ENCODE data around the gene ETAA1. TPM values are rescaled to one million over a fixed set of nuclear protein-coding genes. Genes with fewer than 3 reads are reported as not detected.

ETAA1 gene
- total and polyA plus RNA-seq, 2 of the 13 experiments (the other 11 are each of a cell fraction or from before 2014, with no cell fraction given) = 9.1 to 16.2 TPM

GRCh38 chr2:67397143-67397986 is at the start of gene ETAA1 (continued):
- TF ChIP-seq, protein P1, sequence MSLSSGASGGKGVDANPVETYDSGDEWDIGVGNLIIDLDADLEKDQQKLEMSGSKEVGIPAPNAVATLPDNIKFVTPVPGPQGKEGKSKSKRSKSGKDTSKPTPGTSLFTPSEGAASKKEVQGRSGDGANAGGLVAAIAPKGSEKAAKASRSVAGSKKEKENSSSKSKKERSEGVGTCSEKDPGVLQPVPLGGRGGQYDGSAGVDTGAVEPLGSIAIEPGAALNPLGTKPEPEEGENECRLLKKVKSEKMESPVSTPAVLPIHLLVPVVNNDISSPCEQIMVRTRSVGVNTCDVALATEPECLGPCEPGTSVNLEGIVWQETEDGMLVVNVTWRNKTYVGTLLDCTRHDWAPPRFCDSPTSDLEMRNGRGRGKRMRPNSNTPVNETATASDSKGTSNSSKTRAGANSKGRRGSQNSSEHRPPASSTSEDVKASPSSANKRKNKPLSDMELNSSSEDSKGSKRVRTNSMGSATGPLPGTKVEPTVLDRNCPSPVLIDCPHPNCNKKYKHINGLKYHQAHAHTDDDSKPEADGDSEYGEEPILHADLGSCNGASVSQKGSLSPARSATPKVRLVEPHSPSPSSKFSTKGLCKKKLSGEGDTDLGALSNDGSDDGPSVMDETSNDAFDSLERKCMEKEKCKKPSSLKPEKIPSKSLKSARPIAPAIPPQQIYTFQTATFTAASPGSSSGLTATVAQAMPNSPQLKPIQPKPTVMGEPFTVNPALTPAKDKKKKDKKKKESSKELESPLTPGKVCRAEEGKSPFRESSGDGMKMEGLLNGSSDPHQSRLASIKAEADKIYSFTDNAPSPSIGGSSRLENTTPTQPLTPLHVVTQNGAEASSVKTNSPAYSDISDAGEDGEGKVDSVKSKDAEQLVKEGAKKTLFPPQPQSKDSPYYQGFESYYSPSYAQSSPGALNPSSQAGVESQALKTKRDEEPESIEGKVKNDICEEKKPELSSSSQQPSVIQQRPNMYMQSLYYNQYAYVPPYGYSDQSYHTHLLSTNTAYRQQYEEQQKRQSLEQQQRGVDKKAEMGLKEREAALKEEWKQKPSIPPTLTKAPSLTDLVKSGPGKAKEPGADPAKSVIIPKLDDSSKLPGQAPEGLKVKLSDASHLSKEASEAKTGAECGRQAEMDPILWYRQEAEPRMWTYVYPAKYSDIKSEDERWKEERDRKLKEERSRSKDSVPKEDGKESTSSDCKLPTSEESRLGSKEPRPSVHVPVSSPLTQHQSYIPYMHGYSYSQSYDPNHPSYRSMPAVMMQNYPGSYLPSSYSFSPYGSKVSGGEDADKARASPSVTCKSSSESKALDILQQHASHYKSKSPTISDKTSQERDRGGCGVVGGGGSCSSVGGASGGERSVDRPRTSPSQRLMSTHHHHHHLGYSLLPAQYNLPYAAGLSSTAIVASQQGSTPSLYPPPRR (CRISPR knock-in tag; IDR thresholded peaks at IDR 0.05; ENCODE audit: borderline replicate concordance) = no peak
- TF ChIP-seq ZNF530 (CRISPR knock-in tag; IDR thresholded peaks at IDR 0.05; ENCODE audit: low read depth) (no peak), NR2C2 (CRISPR knock-in tag; IDR thresholded peaks at IDR 0.05; ENCODE audit: borderline replicate concordance) (peak; percentile 56; the same call in 1 of the 2 replicates), MYPOP (CRISPR knock-in tag; IDR thresholded peaks at IDR 0.05) (peak; percentile 50; the same call in 1 of the 2 replicates), ZNF790 (CRISPR knock-in tag; IDR thresholded peaks at IDR 0.05; ENCODE audit: borderline replicate concordance) (no peak), TBX2 (CRISPR knock-in tag; IDR thresholded peaks at IDR 0.05; ENCODE audit: borderline replicate concordance) (peak; percentile 74), SNRNP70 (IDR thresholded peaks at IDR 0.05; ENCODE audit: low read depth, low read length) (no peak), PPARG (CRISPR knock-in tag; conservative IDR thresholded peaks at IDR 0.05) (no peak), GTF2F1 (IDR thresholded peaks at IDR 0.05; ENCODE audit: low read length) (no peak), ZNF589 (CRISPR knock-in tag; conservative IDR thresholded peaks at IDR 0.05) (no peak), JUND (CRISPR knock-in tag; IDR thresholded peaks at IDR 0.05) (no peak), CSRNP2 (CRISPR knock-in tag; conservative IDR thresholded peaks at IDR 0.05; ENCODE audit: low read depth) (no peak), TEAD2 (CRISPR knock-in tag; IDR thresholded peaks at IDR 0.05) (no peak), ZNF713 (CRISPR knock-in tag; IDR thresholded peaks at IDR 0.05) (no peak), DRAP1 (CRISPR knock-in tag; IDR thresholded peaks at IDR 0.05) (peak; percentile 78)
- TF ChIP-seq, protein P2, sequence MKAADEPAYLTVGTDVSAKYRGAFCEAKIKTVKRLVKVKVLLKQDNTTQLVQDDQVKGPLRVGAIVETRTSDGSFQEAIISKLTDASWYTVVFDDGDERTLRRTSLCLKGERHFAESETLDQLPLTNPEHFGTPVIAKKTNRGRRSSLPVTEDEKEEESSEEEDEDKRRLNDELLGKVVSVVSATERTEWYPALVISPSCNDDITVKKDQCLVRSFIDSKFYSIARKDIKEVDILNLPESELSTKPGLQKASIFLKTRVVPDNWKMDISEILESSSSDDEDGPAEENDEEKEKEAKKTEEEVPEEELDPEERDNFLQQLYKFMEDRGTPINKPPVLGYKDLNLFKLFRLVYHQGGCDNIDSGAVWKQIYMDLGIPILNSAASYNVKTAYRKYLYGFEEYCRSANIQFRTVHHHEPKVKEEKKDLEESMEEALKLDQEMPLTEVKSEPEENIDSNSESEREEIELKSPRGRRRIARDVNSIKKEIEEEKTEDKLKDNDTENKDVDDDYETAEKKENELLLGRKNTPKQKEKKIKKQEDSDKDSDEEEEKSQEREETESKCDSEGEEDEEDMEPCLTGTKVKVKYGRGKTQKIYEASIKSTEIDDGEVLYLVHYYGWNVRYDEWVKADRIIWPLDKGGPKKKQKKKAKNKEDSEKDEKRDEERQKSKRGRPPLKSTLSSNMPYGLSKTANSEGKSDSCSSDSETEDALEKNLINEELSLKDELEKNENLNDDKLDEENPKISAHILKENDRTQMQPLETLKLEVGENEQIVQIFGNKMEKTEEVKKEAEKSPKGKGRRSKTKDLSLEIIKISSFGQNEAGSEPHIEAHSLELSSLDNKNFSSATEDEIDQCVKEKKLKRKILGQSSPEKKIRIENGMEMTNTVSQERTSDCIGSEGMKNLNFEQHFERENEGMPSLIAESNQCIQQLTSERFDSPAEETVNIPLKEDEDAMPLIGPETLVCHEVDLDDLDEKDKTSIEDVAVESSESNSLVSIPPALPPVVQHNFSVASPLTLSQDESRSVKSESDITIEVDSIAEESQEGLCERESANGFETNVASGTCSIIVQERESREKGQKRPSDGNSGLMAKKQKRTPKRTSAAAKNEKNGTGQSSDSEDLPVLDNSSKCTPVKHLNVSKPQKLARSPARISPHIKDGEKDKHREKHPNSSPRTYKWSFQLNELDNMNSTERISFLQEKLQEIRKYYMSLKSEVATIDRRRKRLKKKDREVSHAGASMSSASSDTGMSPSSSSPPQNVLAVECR (CRISPR knock-in tag; IDR thresholded peaks at IDR 0.05; ENCODE audit: borderline replicate concordance) = peak; percentile 81

Data from HepG2 (cell line).